GM12878 (cell line): ENCODE results near the gene PRDM8. TPM values are rescaled to one million over a fixed set of nuclear protein-coding genes. Genes with fewer than 3 reads are reported as not detected.

Source experiments
- ATAC-seq: fragments of 200-7000 bp; cut with Tn5 transposase; 3 replicates; pipeline ENCODE4 v1.9.1; 2020; ENCODE audit warnings: mild to moderate bottlenecking, moderate library complexity
- BruUV-seq: library from RNA; stranded (reverse); fragments of 400-500 nt; replicated peaks from 2 replicates; lab custom pipeline; 2021; lab: Mats Ljungman, UMichigan
- CTCF ChIA-PET: fragments of 300-600 bp; sonication (Branson Sonifier 250); formaldehyde crosslinking; extraction: SDS; loops from one replicate; lab custom pipeline; 2021; ENCODE audit warnings: inconsistent platforms; lab: Yijun Ruan, JAX
- POLR2A ChIA-PET: fragments of 350-600 bp; formaldehyde crosslinking; extraction: SDS; loops from one replicate; lab custom pipeline; 2021; ENCODE audit warnings: inconsistent platforms; lab: Charles Lee
- RAD21 ChIA-PET: fragments of 300-600 bp; sonication (Branson Sonifier 250); formaldehyde crosslinking; loops from one replicate; lab custom pipeline; 2023; ENCODE audit warnings: antibody characterized with exemption; ENCODE audit not compliant: unreplicated experiment; lab: Charles Lee
- SMC1A ChIA-PET: fragments of 300-600 bp; sonication (Branson Sonifier 250); formaldehyde crosslinking; loops from one replicate; lab custom pipeline; 2023; ENCODE audit not compliant: unreplicated experiment, uncharacterized antibody; lab: Charles Lee
- DNase-seq: peaks from one replicate; pipeline ENCODE4 v3.0.0-alpha.2; 2011; ENCODE audit warnings: low read depth, low spot score
- FAIRE-seq: peaks from 3 replicates; lab custom pipeline; 2011; peaks lifted over from hg19 to GRCh38; lab: Jason Lieb, UNC
- H2AFZ ChIP-seq: 2 replicates; pipeline ENCODE4 v1.6.0; 2011; ENCODE audit warnings: low read depth, low read length, control low read depth; ENCODE audit not compliant: control insufficient read depth
- H3K27ac ChIP-seq: 2 replicates; pipeline ENCODE4 v1.5.1; 2011; ENCODE audit warnings: control low read depth; ENCODE audit not compliant: control insufficient read depth, insufficient read depth
- H3K27me3 ChIP-seq, 2 experiments: replicated peaks in 1 of 2; 2 replicates each; pipeline versions ENCODE4 v1.6.0 to v1.6.1; 2011; ENCODE audit warnings: low read length in 1 of 2; ENCODE audit not compliant: control insufficient read depth in 2 of 2, insufficient read depth in 2 of 2
- H3K36me3 ChIP-seq, 2 experiments: 2 replicates each; pipeline ENCODE4 v1.5.1; 2011; ENCODE audit warnings: low read length in 1 of 2; ENCODE audit not compliant: control insufficient read depth in 2 of 2, insufficient read depth in 2 of 2
- H3K4me1 ChIP-seq: 2 replicates; pipeline ENCODE4 v1.6.1; 2011; ENCODE audit warnings: mild to moderate bottlenecking, low read length, moderate library complexity, mixed read lengths; ENCODE audit not compliant: control insufficient read depth, insufficient read depth
- H3K4me2 ChIP-seq: 2 replicates; pipeline ENCODE4 v1.6.0; 2011; ENCODE audit warnings: control low read depth; ENCODE audit not compliant: control insufficient read depth, insufficient read depth
- H3K4me3 ChIP-seq: fragments of 200-600 bp; sonication (generic); 2 replicates; pipeline ENCODE4 v1.5.1; 2016
- H3K79me2 ChIP-seq: 2 replicates; pipeline ENCODE4 v1.6.0; 2011; ENCODE audit warnings: low read length; ENCODE audit not compliant: control insufficient read depth, insufficient read depth
- H3K9ac ChIP-seq: 2 replicates; pipeline ENCODE4 v1.8.0; 2011; ENCODE audit warnings: low read length, control low read depth, mixed read lengths; ENCODE audit not compliant: control insufficient read depth, insufficient read depth
- H3K9me3 ChIP-seq: replicated peaks from 3 replicates; pipeline ENCODE4 v1.5.1; 2011; ENCODE audit warnings: mild to moderate bottlenecking, low read length; ENCODE audit not compliant: control insufficient read depth, insufficient read depth
- H4K20me1 ChIP-seq: 2 replicates; pipeline ENCODE4 v1.6.0; 2011; ENCODE audit not compliant: control insufficient read depth, insufficient read depth
- CHD1 ChIP-seq: IDR thresholded peaks from 2 replicates; pipeline ENCODE4 v1.6.1; 2012; ENCODE audit warnings: low read depth, low read length, improper control_type of control experiment
- EGR1 ChIP-seq, 2 experiments: IDR thresholded peaks; 1 replicate in 1 of 2; 2 replicates in 1 of 2; pipeline ENCODE4 v1.6.1; 2011 to 2012; ENCODE audit warnings: low read depth in 2 of 2, low read length in 2 of 2, borderline replicate concordance in 1 of 2, mild to moderate bottlenecking in 1 of 2, moderate library complexity in 1 of 2
- HDAC6 ChIP-seq: fragments of 200-600 bp; sonication (generic); IDR thresholded peaks from one replicate; pipeline ENCODE4 v1.8.0; 2017; ENCODE audit warnings: antibody characterized with exemption; ENCODE audit not compliant: unreplicated experiment
- HDGF ChIP-seq: fragments of 450-650 bp; IDR thresholded peaks from 2 replicates; pipeline ENCODE4 v1.6.1; 2016; ENCODE audit warnings: antibody characterized with exemption
- LARP7 ChIP-seq: fragments of 450-650 bp; IDR thresholded peaks from 2 replicates; pipeline ENCODE4 v1.6.1; 2017; ENCODE audit warnings: mild to moderate bottlenecking
- MLLT1 ChIP-seq: fragments of 450-650 bp; IDR thresholded peaks from 2 replicates; pipeline ENCODE4 v1.6.1; 2016; ENCODE audit warnings: mild to moderate bottlenecking
- NBN ChIP-seq: fragments of 450-650 bp; IDR thresholded peaks from 2 replicates; pipeline ENCODE4 v1.6.1; 2016
- PML ChIP-seq: IDR thresholded peaks from 2 replicates; pipeline ENCODE4 v1.6.1; 2012; ENCODE audit warnings: low read length, inconsistent platforms
- RFX5 ChIP-seq: IDR thresholded peaks from 2 replicates; pipeline ENCODE4 v1.6.1; 2011; ENCODE audit warnings: low read depth, low read length, improper control_type of control experiment
- ZSCAN29 ChIP-seq: fragments of 450-650 bp; IDR thresholded peaks from 2 replicates; pipeline ENCODE4 v1.6.1; 2017; ENCODE audit warnings: mild to moderate bottlenecking, moderate library complexity
- WGBS: methylation state at CpG from one replicate; pipeline ENCODE4 v1.1.6; 2016; ENCODE audit warnings: low lambda C conversion rate; ENCODE audit not compliant: insufficient replicate concordance, insufficient coverage; ENCODE audit errors: missing lambda C conversion rate; 5-methylcytosine and 5-hydroxymethylcytosine counted together
- in situ Hi-C: fragments of 300-500 bp; cut with MboI; formaldehyde crosslinking; loops from 9 replicates; pipeline ENCODE4 v1.14.3; 2018; ENCODE audit warnings: mixed read lengths
- intact Hi-C: fragments of 100-400 bp; cut with micrococcal nuclease; formaldehyde crosslinking; loops from one replicate; pipeline ENCODE4 v1.14.2; 2022; ENCODE audit not compliant: unreplicated experiment
- polyA plus RNA-seq, 11 experiments: library from polyadenylated mRNA; depleted of rRNA in 4 of 11; unstranded in 6 of 11; stranded (reverse) in 5 of 11; fragments of >200 nt; fragmentation: Nextera tagmentation in 4 of 11; fragmentation: Illumina TruSeq in 1 of 11; extraction: Ambion mirVana in 4 of 11; extraction: Trizol in 1 of 11; gene quantifications; 1 replicate in 1 of 11; 2 replicates in 10 of 11; pipeline versions ENCODE4 v1.2.1 to v1.2.3, GENCODE V29; 2011 to 2016; ENCODE audit warnings: inconsistent platforms in 2 of 11, missing spikeins in 2 of 11, low read depth in 1 of 11
- total RNA-seq, 4 experiments: library from RNA; depleted of rRNA in 3 of 4; stranded (reverse); fragments of >200 nt in 3 of 4; fragmentation: Illumina TruSeq in 1 of 4; extraction: Trizol in 1 of 4; gene quantifications; 2 replicates each; pipeline versions ENCODE4 v1.2.1 to v1.2.3, GENCODE V29; 2013 to 2021
- TF ChIP-seq, protein P1 (sequence below): fragments of 450-650 bp; IDR thresholded peaks from 2 replicates; pipeline ENCODE4 v1.6.1; 2017; ENCODE audit warnings: mild to moderate bottlenecking, low read depth, inconsistent platforms; ENCODE audit not compliant: poor library complexity, severe bottlenecking

The PRDM8 gene
- total and polyA plus RNA-seq, 10 of the 15 experiments (the other 5 are each of a cell fraction or from before 2014, with no cell fraction given), result 0.09 to 1.6 (median 0.40) TPM

- POLR2A ChIA-PET, result interaction anchor here (0.8 to 1.1 kb wide), 2 partner anchors 17 to 23 kb away, joined by 3 to 9 read pairs; no protein-coding TSS in a partner anchor
- Histone ChIP-seq H3K9ac (no peak overlapping the region), H4K20me1 (no peaks in the 10 kb centered on the region), H3K27ac (no peak overlapping the region), H2AFZ (no peak overlapping the region), H3K9me3 (no peaks in the 10 kb centered on the region; the same call in 2 of the 3 replicates), H3K4me2 (no peak overlapping the region), H3K4me1 (peaks cover 23% of the 10 kb centered on the region), H3K4me3 (no peak overlapping the region), H3K36me3 (no peaks in the 10 kb centered on the region), H3K79me2 (no peaks in the 10 kb centered on the region), H3K27me3 (no peaks in the 10 kb centered on the region)
- 84% methylated on average over 5 of the region's 5 CpGs for WGBS
- RAD21 ChIA-PET, result interaction anchor here (0.9 to 5.4 kb wide), 5 partner anchors 10 to 808 kb away, joined by 3 to 28 read pairs (median 3); no protein-coding TSS in a partner anchor
- no peak for ATAC-seq
- DNase-seq, result no peak
- TF ChIP-seq EGR1 (IDR thresholded peaks at IDR 0.05; ENCODE audit: borderline replicate concordance in 1 of 2, low read depth in 2 of 2, low read length in 2 of 2), result no peak
- no peak for TF ChIP-seq MLLT1
- no peak for TF ChIP-seq PML
- no peak for TF ChIP-seq ZSCAN29
- TF ChIP-seq NBN, result no peak
- TF ChIP-seq, protein P1, sequence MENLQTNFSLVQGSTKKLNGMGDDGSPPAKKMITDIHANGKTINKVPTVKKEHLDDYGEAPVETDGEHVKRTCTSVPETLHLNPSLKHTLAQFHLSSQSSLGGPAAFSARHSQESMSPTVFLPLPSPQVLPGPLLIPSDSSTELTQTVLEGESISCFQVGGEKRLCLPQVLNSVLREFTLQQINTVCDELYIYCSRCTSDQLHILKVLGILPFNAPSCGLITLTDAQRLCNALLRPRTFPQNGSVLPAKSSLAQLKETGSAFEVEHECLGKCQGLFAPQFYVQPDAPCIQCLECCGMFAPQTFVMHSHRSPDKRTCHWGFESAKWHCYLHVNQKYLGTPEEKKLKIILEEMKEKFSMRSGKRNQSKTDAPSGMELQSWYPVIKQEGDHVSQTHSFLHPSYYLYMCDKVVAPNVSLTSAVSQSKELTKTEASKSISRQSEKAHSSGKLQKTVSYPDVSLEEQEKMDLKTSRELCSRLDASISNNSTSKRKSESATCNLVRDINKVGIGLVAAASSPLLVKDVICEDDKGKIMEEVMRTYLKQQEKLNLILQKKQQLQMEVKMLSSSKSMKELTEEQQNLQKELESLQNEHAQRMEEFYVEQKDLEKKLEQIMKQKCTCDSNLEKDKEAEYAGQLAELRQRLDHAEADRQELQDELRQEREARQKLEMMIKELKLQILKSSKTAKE, result no peak
- no peak for TF ChIP-seq HDGF
- TF ChIP-seq HDAC6, result no peak
- TF ChIP-seq RFX5, result no peak
- TF ChIP-seq LARP7, result no peak
- TF ChIP-seq CHD1, result no peak
- in situ Hi-C loops, result no loop called here
- intact Hi-C loops, result no loop called here
- SMC1A ChIA-PET, result interaction anchor here (0.6 to 6.1 kb wide), 6 partner anchors 10 to 34 kb away, joined by 4 to 51 read pairs (median 8); no protein-coding TSS in a partner anchor
- no peak for FAIRE-seq
- BruUV-seq, result no TSS peak
- CTCF ChIA-PET, result interaction anchor here (0.6 to 1.8 kb wide), 3 partner anchors 10 to 104 kb away, joined by 3 to 7 read pairs (median 3); partner anchors contain the start of gene CFAP299
These were observed 33.9 kb downstream of the PRDM8 start for GRCh38 chr4:80231180-80231579.
